Liver (tissue), 9 donors: ENCODE data around the gene FAM181A. TPM values are rescaled to one million over a fixed set of nuclear protein-coding genes. Genes with fewer than 3 reads are reported as not detected.

Experiments
- DNase-seq: peaks from one replicate; pipeline ENCODE4 v3.0.0-alpha.2; 2017; ENCODE audit warnings: low spot score
- H3K27ac ChIP-seq, 2 donors: one replicate each; pipeline ENCODE4 v1.7.0; 2013; ENCODE audit warnings: inconsistent platforms in 2 of 2, low read length in 2 of 2, control low read depth in 1 of 2, low read depth in 1 of 2, mild to moderate bottlenecking in 1 of 2
- H3K27me3 ChIP-seq, 4 donors: one replicate each; pipeline versions ENCODE4 v1.6.1 to v1.7.0; 2013; ENCODE audit warnings: low read length in 3 of 4, inconsistent platforms in 1 of 4, mild to moderate bottlenecking in 1 of 4, moderate library complexity in 1 of 4; ENCODE audit not compliant: control insufficient read depth in 4 of 4, insufficient read depth in 4 of 4
- H3K36me3 ChIP-seq, 4 donors: one replicate each; pipeline versions ENCODE4 v1.6.1 to v1.7.0; 2013; ENCODE audit warnings: low read length in 3 of 4, mild to moderate bottlenecking in 3 of 4, low read depth in 1 of 4, moderate library complexity in 1 of 4; ENCODE audit not compliant: control insufficient read depth in 4 of 4, insufficient read depth in 3 of 4
- H3K4me1 ChIP-seq, 4 donors: one replicate each; pipeline versions ENCODE4 v1.6.1 to v1.7.0; 2013; ENCODE audit warnings: low read length in 3 of 4, mild to moderate bottlenecking in 3 of 4, moderate library complexity in 1 of 4; ENCODE audit not compliant: control insufficient read depth in 4 of 4, insufficient read depth in 4 of 4
- H3K4me3 ChIP-seq, 3 donors: one replicate each; pipeline versions ENCODE4 v1.6.1 to v1.7.0; 2013; ENCODE audit warnings: low read length in 3 of 3, control low read depth in 1 of 3, low read depth in 1 of 3, mild to moderate bottlenecking in 1 of 3
- H3K9ac ChIP-seq, 2 donors: one replicate each; pipeline ENCODE4 v1.7.0; 2013; ENCODE audit warnings: low read length in 2 of 2, mild to moderate bottlenecking in 2 of 2, moderate library complexity in 2 of 2, control low read depth in 1 of 2, low read depth in 1 of 2
- H3K9me3 ChIP-seq, 4 donors: one replicate each; pipeline versions ENCODE4 v1.6.1 to v1.7.0; 2013; ENCODE audit warnings: low read length in 3 of 4; ENCODE audit not compliant: control insufficient read depth in 4 of 4
- ATF3 ChIP-seq: IDR thresholded peaks from 2 replicates; pipeline ENCODE4 v1.6.1; 2016; ENCODE audit warnings: antibody characterized with exemption
- CTCF ChIP-seq: fragments of 150-350 bp; IDR thresholded peaks from 2 replicates; pipeline ENCODE4 v1.5.1; 2017; ENCODE audit warnings: improper control_type of control experiment, low read depth, low read length; ENCODE audit not compliant: missing input control
- EGR1 ChIP-seq, 2 donors: IDR thresholded peaks; 2 replicates each; pipeline ENCODE4 v1.6.1; 2016 to 2018; ENCODE audit warnings: antibody characterized with exemption in 2 of 2, low read depth in 2 of 2
- FOXA1 ChIP-seq: IDR thresholded peaks from 2 replicates; pipeline ENCODE4 v1.6.1; 2016; ENCODE audit warnings: antibody characterized with exemption
- FOXA2 ChIP-seq: IDR thresholded peaks from 2 replicates; pipeline ENCODE4 v1.6.1; 2016; ENCODE audit warnings: antibody characterized with exemption
- GABPA ChIP-seq, 2 donors: IDR thresholded peaks in 1 of 2; conservative IDR thresholded peaks in 1 of 2; 2 replicates each; pipeline ENCODE4 v1.6.1; 2016; ENCODE audit warnings: antibody characterized with exemption in 2 of 2, mild to moderate bottlenecking in 1 of 2, moderate library complexity in 1 of 2
- HNF4A ChIP-seq, 2 donors: conservative IDR thresholded peaks; 2 replicates each; pipeline ENCODE4 v1.6.1; 2016; ENCODE audit warnings: antibody characterized with exemption in 2 of 2, mild to moderate bottlenecking in 2 of 2
- HNF4G ChIP-seq: IDR thresholded peaks from 2 replicates; pipeline ENCODE4 v1.6.1; 2016; ENCODE audit warnings: antibody characterized with exemption
- JUND ChIP-seq, 2 donors: IDR thresholded peaks; 2 replicates each; pipeline ENCODE4 v1.6.1; 2016; ENCODE audit warnings: antibody characterized with exemption in 2 of 2
- MAX ChIP-seq: IDR thresholded peaks from 2 replicates; pipeline ENCODE4 v1.6.1; 2016; ENCODE audit warnings: antibody characterized with exemption
- NR2F2 ChIP-seq: IDR thresholded peaks from 2 replicates; pipeline ENCODE4 v1.6.1; 2016; ENCODE audit warnings: antibody characterized with exemption
- RAD21 ChIP-seq, 2 donors: IDR thresholded peaks; 2 replicates each; pipeline ENCODE4 v1.6.1; 2016; ENCODE audit warnings: antibody characterized with exemption in 2 of 2, mild to moderate bottlenecking in 2 of 2
- REST ChIP-seq: IDR thresholded peaks from 2 replicates; pipeline ENCODE4 v1.6.1; 2016; ENCODE audit warnings: antibody characterized with exemption, mild to moderate bottlenecking
- RXRA ChIP-seq, 2 donors: IDR thresholded peaks; 2 replicates each; pipeline ENCODE4 v1.6.1; 2017 to 2018; ENCODE audit warnings: antibody characterized with exemption in 2 of 2, mild to moderate bottlenecking in 1 of 2
- SP1 ChIP-seq: IDR thresholded peaks from 2 replicates; pipeline ENCODE4 v1.6.1; 2018; ENCODE audit warnings: antibody characterized with exemption, mild to moderate bottlenecking
- TAF1 ChIP-seq: conservative IDR thresholded peaks from 2 replicates; pipeline ENCODE4 v1.6.1; 2016; ENCODE audit warnings: antibody characterized with exemption, mild to moderate bottlenecking
- YY1 ChIP-seq: IDR thresholded peaks from 2 replicates; pipeline ENCODE4 v1.6.1; 2016; ENCODE audit warnings: antibody characterized with exemption, mild to moderate bottlenecking
- ZBTB33 ChIP-seq: IDR thresholded peaks from 2 replicates; pipeline ENCODE4 v1.6.1; 2016; ENCODE audit warnings: antibody characterized with exemption
- WGBS: extraction: QIAGEN DNeasy Blood & Tissue Kit; methylation state at CpG from one replicate; pipeline ENCODE4 v1.1.7; 2013; 5-methylcytosine and 5-hydroxymethylcytosine counted together
- polyA plus RNA-seq, 2 donors: library from polyadenylated mRNA; stranded (reverse) in 1 of 2; unstranded in 1 of 2; fragments of 200-250 nt in 1 of 2; fragments of >200 nt in 1 of 2; fragmentation: Nextera tagmentation in 1 of 2; extraction: Ambion mirVana in 1 of 2; gene quantifications; one replicate each; pipeline versions ENCODE4 v1.2.1 to v1.2.3, GENCODE V29; 2013 to 2015
- total RNA-seq, 2 donors: library from RNA; depleted of rRNA; stranded (reverse); fragments of >200 nt; gene quantifications; one replicate each; pipeline ENCODE4 v1.2.3, GENCODE V29; 2014
- donor health status: healthy.
- donor health status: healthy.
- donor health status: healthy.
- donor health status: healthy.
- donor health status: healthy.

Gene FAM181A
- total and polyA plus RNA-seq, 4 donors = not detected

- Histone ChIP-seq H3K27ac (peak overlapping the region in 1 of 2 donors; percentile 48), H3K9ac (no peak overlapping the region), H3K4me3 (no peak overlapping the region), H3K4me1 (peaks cover 0 to 9% (median 2%) of the 10 kb centered on the region in 4 donors), H3K9me3 (no peaks in the 10 kb centered on the region), H3K36me3 (no peaks in the 10 kb centered on the region), H3K27me3 (no peaks in the 10 kb centered on the region)
- 78% methylated on average over 4 of the region's 4 CpGs for WGBS
- TF ChIP-seq JUND (IDR thresholded peaks at IDR 0.05) (no peak), ATF3 (no peak), HNF4A (conservative IDR thresholded peaks at IDR 0.05) (no peak), TAF1 (no peak), ZBTB33 (no peak), NR2F2 (no peak), FOXA1 (no peak), MAX (no peak), SP1 (no peak), RXRA (IDR thresholded peaks at IDR 0.05) (no peak), RAD21 (IDR thresholded peaks at IDR 0.05) (no peak), CTCF (no peak), YY1 (no peak), REST (no peak), FOXA2 (no peak), HNF4G (no peak), EGR1 (IDR thresholded peaks at IDR 0.05; ENCODE audit: low read depth in 2 of 2) (no peak)
- DNase-seq = no peak
Measured at GRCh38 chr14:93963692-93964091, 36.5 kb downstream of the FAM181A start.

- no peaks in the 10 kb centered on the region for H3K9me3 ChIP-seq
- H3K36me3 ChIP-seq = no peaks in the 10 kb centered on the region
- H3K27me3 ChIP-seq = no peaks in the 10 kb centered on the region
- H3K9ac ChIP-seq = no peak overlapping the region
- 95% methylated on average over 10 of the region's 10 CpGs for WGBS
- DNase-seq = no peak
- no peak overlapping the region for H3K27ac ChIP-seq
- H3K4me3 ChIP-seq = no peak overlapping the region
- peaks cover 0 to 9% (median 2%) of the 10 kb centered on the region in 4 donors for H3K4me1 ChIP-seq
- TF ChIP-seq SP1 (no peak), FOXA1 (no peak), ZBTB33 (no peak), RAD21 (IDR thresholded peaks at IDR 0.05) (no peak), JUND (IDR thresholded peaks at IDR 0.05) (no peak), GABPA (IDR thresholded peaks at IDR 0.05 in 1 of 2, conservative IDR thresholded peaks at IDR 0.05 in 1 of 2) (no peak), NR2F2 (no peak), TAF1 (no peak), YY1 (no peak), REST (no peak), MAX (no peak)
Measured at GRCh38 chr14:93964281-93964680, 37.1 kb downstream of the FAM181A start.
